SK-N-MC (cell line): ENCODE results near the gene ASTN2.

Source experiments
- DNase-seq: peaks from one replicate; pipeline ENCODE4 v3.0.0-alpha.2; 2011; ENCODE audit warnings: low read depth, low spot score
- H3K27ac ChIP-seq: fragments of 200-600 bp; sonication (generic); 2 replicates; pipeline ENCODE4 v1.5.1; 2016; ENCODE audit warnings: mixed run types
- H3K36me3 ChIP-seq: fragments of 200-600 bp; sonication (generic); 2 replicates; pipeline ENCODE4 v1.6.1; 2017; ENCODE audit warnings: antibody characterized with exemption, low read length, mixed read lengths; ENCODE audit not compliant: insufficient read depth
- H3K4me3 ChIP-seq: fragments of 200-600 bp; sonication (generic); 2 replicates; pipeline ENCODE4 v1.5.1; 2016
- H3K9ac ChIP-seq: fragments of 200-600 bp; sonication (generic); 2 replicates; pipeline ENCODE4 v1.8.0; 2017; ENCODE audit warnings: mixed run types, mixed read lengths; ENCODE audit not compliant: insufficient read length
- H3K9me3 ChIP-seq: fragments of 200-600 bp; sonication (generic); 2 replicates; pipeline ENCODE4 v1.6.1; 2017; ENCODE audit warnings: low read depth, mild to moderate bottlenecking, antibody characterized with exemption, low read length, moderate library complexity, mixed read lengths
- EZH2 ChIP-seq: fragments of 200-600 bp; sonication (generic); IDR thresholded peaks from one replicate; pipeline ENCODE4 v1.6.1; 2017; ENCODE audit warnings: antibody characterized with exemption
- FOXP2 ChIP-seq: optimal IDR thresholded peaks from 2 replicates; pipeline ENCODE3; 2011; ENCODE audit warnings: mild to moderate bottlenecking, moderate library complexity; ENCODE audit not compliant: insufficient read depth; ENCODE audit errors: extremely low read length, control extremely low read depth
- POLR2AphosphoS5 ChIP-seq: IDR thresholded peaks from 2 replicates; pipeline ENCODE4 v1.6.1; 2012; ENCODE audit warnings: mild to moderate bottlenecking, low read depth, low read length, borderline replicate concordance

ASTN2 gene

DNA sequence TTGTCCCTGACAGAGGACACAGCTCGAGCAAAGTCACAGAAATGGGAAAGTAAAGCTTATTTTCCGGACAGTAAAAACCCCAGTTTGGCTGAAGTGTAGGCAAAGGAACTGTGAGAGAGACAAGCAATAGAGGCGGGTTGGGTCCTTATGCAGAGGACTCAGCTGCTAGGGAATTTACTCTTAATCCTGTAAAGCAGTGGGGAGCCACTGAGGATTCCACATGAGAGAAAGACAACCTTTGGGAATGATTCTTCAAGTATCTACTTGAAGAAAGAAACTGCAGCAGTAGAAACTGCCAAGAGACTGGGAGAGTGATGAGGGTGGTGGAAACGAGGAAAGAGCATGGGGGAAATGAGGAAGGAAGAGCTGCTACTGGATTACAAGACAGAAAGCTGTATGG is 20.2 kb downstream of the ASTN2 start:
- Histone ChIP-seq H3K9ac (no peak overlapping the region), H3K27ac (no peak overlapping the region), H3K9me3 (no peaks in the 10 kb centered on the region), H3K4me3 (no peak overlapping the region), H3K36me3 (no peaks in the 10 kb centered on the region)
- TF ChIP-seq POLR2AphosphoS5 (no peak), EZH2 (no peak), FOXP2 (no peak)
- DNase-seq, result no peak

DNA sequence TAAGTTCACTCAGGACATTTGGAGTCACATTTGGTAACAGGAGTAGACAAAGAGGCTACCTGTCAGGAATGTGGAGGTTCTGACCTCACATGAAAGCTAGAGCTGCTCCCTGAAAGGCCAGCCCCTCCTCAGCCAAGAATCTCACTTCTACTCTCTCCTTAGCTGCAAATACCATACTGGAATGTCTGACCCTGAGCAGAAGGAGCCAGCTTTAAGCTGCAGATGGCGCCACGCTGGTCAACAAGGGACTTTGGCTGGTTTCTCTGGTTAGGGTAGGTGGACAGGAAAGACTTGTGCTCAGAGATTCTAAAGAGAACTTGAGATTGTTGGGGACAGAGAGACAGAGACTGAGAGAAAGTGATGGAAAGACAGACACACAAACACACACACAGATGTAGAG is 21.9 kb downstream of the ASTN2 start:
- no peak overlapping the region for H3K27ac ChIP-seq
- H3K4me3 ChIP-seq, result no peak overlapping the region
- TF ChIP-seq EZH2 (no peak), POLR2AphosphoS5 (no peak), FOXP2 (no peak)
- H3K9me3 ChIP-seq, result no peaks in the 10 kb centered on the region
- no peak for DNase-seq
- H3K36me3 ChIP-seq, result no peaks in the 10 kb centered on the region
- no peak overlapping the region for H3K9ac ChIP-seq

DNA sequence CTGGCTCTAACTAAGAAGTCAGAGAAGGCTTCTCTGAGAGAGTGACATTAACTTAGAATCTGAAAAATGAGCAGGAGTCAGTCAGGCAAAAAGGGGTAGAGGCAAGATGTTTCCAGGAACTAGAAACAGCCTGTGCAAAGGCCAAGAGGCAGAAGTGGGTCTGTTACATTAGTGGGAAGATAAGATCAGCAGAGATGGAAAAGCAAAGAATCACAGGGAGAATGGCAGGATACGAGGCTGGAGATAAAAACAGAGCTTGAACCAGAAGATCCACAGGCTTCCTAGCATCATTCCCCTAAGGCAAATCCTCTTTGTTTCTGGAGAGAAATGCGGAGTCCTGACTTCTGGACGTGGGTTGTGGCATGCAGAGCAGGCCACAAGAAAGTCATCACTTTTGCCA is 27.4 kb downstream of the ASTN2 start:
- Histone ChIP-seq H3K9ac (no peak overlapping the region), H3K36me3 (no peaks in the 10 kb centered on the region), H3K27ac (no peak overlapping the region), H3K4me3 (no peak overlapping the region), H3K9me3 (no peaks in the 10 kb centered on the region)
- DNase-seq, result no peak
- TF ChIP-seq EZH2 (no peak), POLR2AphosphoS5 (no peak), FOXP2 (no peak)

DNA sequence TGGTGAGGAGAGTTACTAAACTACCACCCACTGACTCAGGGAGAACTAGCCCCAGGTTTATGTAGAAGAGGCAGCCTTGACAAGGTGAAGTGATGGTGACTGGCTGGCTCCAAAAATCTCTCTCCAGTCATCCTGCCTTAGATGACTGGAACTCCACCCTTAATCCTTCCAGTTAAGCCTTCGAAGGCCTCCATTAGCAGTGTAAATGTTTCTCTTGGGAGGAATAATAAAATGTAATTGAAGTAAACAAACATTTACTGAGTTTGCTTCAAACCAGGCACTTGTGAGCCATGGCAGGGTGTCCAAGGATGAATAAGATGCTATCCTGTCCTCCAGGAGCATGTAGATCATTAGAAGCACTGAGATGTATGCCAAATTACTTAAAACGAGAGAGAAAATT is 35.5 kb downstream of the ASTN2 start:
- H3K4me3 ChIP-seq, result no peak overlapping the region
- no peak overlapping the region for H3K9ac ChIP-seq
- H3K9me3 ChIP-seq, result no peaks in the 10 kb centered on the region
- no peak for DNase-seq
- TF ChIP-seq EZH2 (no peak), POLR2AphosphoS5 (no peak), FOXP2 (no peak)
- no peaks in the 10 kb centered on the region for H3K36me3 ChIP-seq
- no peak overlapping the region for H3K27ac ChIP-seq

DNA sequence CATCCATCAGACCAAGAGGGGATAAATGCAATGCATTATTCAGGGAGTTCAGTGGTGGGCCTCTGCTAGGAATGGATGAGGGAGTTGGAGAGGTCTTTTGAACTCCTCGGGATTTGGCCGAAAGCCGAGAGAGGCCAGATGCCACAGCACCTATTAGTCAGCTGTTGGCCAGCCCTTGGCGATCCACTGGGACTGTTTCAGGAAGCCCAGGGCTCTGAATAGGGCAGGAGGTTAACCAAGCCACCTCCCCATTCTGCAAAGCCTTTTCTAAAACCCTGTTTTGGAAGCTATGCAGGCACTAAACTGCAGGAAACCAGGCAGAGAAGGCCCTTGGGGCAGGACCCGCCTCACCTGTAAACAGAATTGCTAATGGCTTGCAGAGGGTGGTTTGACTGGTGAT is 37.8 kb downstream of the ASTN2 start:
- no peaks in the 10 kb centered on the region for H3K36me3 ChIP-seq

DNA sequence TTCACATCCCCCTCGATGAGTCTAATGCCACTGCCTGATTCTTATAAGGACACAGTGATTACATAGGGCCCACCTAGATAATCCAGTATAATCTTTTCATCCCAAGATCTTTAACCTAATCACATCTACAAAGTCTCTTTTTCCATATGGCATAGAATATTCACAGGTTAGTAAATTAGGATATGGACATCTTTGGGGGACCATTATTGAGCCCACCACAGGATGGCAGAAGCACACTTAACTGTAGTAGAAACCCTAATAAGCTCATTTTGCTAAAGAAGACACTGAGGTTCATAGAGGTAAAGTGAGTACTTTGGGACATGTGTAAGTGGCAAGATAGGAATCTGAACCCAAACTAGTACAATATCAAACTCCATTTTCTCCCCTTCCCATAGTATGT is 38.9 kb downstream of the ASTN2 start:
- Histone ChIP-seq H3K4me3 (no peak overlapping the region), H3K9me3 (no peaks in the 10 kb centered on the region), H3K9ac (no peak overlapping the region), H3K27ac (no peak overlapping the region), H3K36me3 (no peaks in the 10 kb centered on the region)
- TF ChIP-seq FOXP2 (no peak), EZH2 (no peak)
- no peak for DNase-seq

More for the DNA sequence above, 37.8 kb downstream of the ASTN2 start:
- H3K9me3 ChIP-seq, result no peaks in the 10 kb centered on the region
- H3K4me3 ChIP-seq, result no peak overlapping the region
- H3K9ac ChIP-seq, result no peak overlapping the region
- no peak overlapping the region for H3K27ac ChIP-seq
- TF ChIP-seq POLR2AphosphoS5 (no peak), EZH2 (no peak), FOXP2 (no peak)
- no peak for DNase-seq

DNA sequence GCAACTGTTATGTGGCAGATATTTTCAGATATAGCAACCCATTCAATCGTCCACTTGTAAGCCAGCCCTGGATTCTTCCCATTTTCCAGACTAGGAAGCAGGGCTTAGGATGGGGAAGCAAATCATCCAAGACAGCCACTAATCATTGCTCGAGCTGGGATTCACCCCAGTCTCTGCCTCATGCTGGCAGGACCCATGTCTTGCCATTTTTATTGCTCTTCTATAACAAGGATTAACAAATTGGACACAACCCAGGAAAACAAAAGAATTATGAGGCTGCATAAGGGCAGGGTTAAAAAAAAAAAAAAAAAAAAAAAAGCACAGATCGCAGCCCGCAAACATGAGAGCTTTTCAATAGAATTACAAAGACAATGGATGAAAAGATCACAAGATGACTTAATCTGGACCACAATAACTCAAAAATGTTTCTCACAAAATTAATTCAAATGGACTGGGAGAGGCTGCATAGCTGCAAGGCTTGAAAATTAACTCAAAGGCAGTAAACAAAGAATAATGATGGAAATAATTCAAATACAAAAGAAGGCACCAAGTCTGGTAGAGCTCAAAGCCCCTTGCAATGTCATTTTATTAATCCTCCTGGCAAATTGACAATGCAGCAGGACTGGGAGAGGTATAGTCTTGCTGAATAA is 40.7 kb downstream of the ASTN2 start:
- no peak for TF ChIP-seq FOXP2
- no peak for TF ChIP-seq POLR2AphosphoS5
- no peak for TF ChIP-seq EZH2
- Histone ChIP-seq H3K27ac (no peak overlapping the region), H3K9me3 (no peaks in the 10 kb centered on the region), H3K36me3 (no peaks in the 10 kb centered on the region), H3K9ac (no peak overlapping the region), H3K4me3 (no peak overlapping the region)
- no peak for DNase-seq

DNA sequence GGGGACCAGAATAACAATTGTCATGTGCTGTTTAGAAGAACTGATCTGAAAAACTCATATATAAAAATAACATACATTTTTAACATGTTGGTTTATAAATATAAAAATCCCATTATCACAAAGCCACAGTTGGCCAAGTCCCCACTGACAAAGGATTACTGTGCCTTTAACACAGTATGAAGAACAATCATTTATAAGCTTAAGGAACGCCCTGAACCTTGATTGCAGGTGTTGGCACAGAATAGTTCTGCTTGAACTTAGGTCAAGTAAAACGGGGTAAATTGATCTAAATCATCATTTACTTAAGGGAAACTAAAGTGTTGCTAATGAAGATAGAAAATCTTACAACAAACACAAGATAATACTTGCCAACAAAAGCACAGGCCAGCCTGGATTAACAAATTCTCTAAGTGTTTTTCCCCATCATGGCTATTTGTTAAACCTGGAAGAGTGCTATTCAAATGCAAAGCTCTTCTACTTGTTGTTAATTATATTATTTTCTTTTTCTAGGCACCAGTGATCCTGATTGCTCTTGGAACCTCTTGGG is 46.1 kb downstream of the ASTN2 start:
- Histone ChIP-seq H3K9me3 (no peaks in the 10 kb centered on the region), H3K36me3 (no peaks in the 10 kb centered on the region), H3K27ac (no peak overlapping the region), H3K4me3 (no peak overlapping the region), H3K9ac (no peak overlapping the region)
- TF ChIP-seq EZH2, result no peak
- TF ChIP-seq FOXP2, result no peak
- TF ChIP-seq POLR2AphosphoS5, result no peak
- no peak for DNase-seq

DNA sequence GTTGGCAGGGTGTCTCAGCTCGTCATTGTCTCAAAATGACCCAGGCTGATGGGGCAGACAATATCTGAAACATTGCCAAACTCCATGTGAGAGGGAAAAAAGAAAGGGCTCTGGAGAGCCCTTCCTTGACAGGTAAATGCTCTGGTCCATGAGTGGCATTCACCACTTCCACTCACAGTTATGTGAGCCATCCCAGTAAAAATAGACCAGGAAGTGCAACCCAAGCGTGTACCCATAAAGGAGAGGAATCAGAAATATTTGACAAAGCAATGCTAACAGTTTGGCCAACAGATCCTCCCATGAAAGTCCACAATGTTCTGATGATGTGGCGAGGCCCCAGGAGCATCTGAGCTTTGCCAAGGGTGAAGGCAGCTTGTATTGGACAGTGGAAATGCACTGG is 49.4 kb downstream of the ASTN2 start:
- no peak overlapping the region for H3K27ac ChIP-seq
- no peak for DNase-seq
- H3K4me3 ChIP-seq, result no peak overlapping the region

More for the DNA sequence above, 49.4 kb downstream of the ASTN2 start:
- H3K36me3 ChIP-seq, result no peaks in the 10 kb centered on the region
- TF ChIP-seq EZH2 (no peak), POLR2AphosphoS5 (no peak), FOXP2 (no peak)
- H3K9me3 ChIP-seq, result no peaks in the 10 kb centered on the region
- H3K9ac ChIP-seq, result no peak overlapping the region
